ENCODE data around the gene MRPL37. TPM values are rescaled to one million over a fixed set of nuclear protein-coding genes. Genes with fewer than 3 reads are reported as not detected.

MRPL37 gene
- total and polyA plus RNA-seq, 2 of the 8 experiments (the other 6 are each of a cell fraction or from before 2014, with no cell fraction given) = 45.5 to 126 TPM

- Histone ChIP-seq H2BK120ac (replicated peaks; ENCODE audit: low read depth, low read length) (no peak overlapping the region), H2BK20ac (ENCODE audit: low read length) (no peak overlapping the region), H3K9ac (replicated peaks in 1 of 4; ENCODE audit: extremely low read depth in 1 of 4, low read depth in 3 of 4, low read length in 3 of 4) (no peak overlapping the region), H2AK5ac (ENCODE audit: low read depth, low read length) (no peak overlapping the region), H4K8ac (ENCODE audit: extremely low read depth, insufficient read depth, low read length) (no peak overlapping the region), H2BK5ac (ENCODE audit: low read depth, low read length) (no peak overlapping the region), H3K79me2 (ENCODE audit: control insufficient read depth in 1 of 2, insufficient read depth in 2 of 2, low read length in 2 of 2) (no peaks in the 10 kb centered on the region), H3K27ac (ENCODE audit: low read depth, low read length) (no peak overlapping the region), H3K4ac (replicated peaks; ENCODE audit: insufficient read length, low read depth, low read length) (no peak overlapping the region), H3K79me1 (ENCODE audit: low read depth, low read length) (peaks cover 3% of the 10 kb centered on the region; the same call in 1 of the 2 replicates), H4K20me1 (replicated peaks in 1 of 2; ENCODE audit: control insufficient read depth in 1 of 2, insufficient read depth in 2 of 2, low read length in 2 of 2) (peaks cover 5 to 8% of the 10 kb centered on the region in 2 experiments), H3K4me3 (ENCODE audit: extremely low read depth in 1 of 4, insufficient read depth in 2 of 4, low read depth in 3 of 4, low read length in 4 of 4) (no peak overlapping the region), H3K4me2 (ENCODE audit: insufficient read depth in 1 of 2, low read depth in 2 of 2, low read length in 2 of 2) (no peak overlapping the region), H2BK12ac (ENCODE audit: low read depth, low read length) (no peak overlapping the region), H3K23ac (ENCODE audit: insufficient read length) (no peak overlapping the region), H4K91ac (replicated peaks; ENCODE audit: insufficient read length, low read length) (no peak overlapping the region), H3K56ac (replicated peaks; ENCODE audit: insufficient read length, low read depth, low read length) (no peak overlapping the region), H3K9me3 (ENCODE audit: insufficient read depth in 2 of 2, low read depth in 1 of 2, low read length in 1 of 2) (no peaks in the 10 kb centered on the region), H3K23me2 (ENCODE audit: low read depth, low read length) (no peaks in the 10 kb centered on the region), H2AFZ (ENCODE audit: low read length) (no peak overlapping the region), H2BK15ac (ENCODE audit: low read length) (no peak overlapping the region), H3K27me3 (replicated peaks in 1 of 4; ENCODE audit: control insufficient read depth in 3 of 4, extremely low read depth in 1 of 4, insufficient read depth in 3 of 4, low read length in 3 of 4) (no peaks in the 10 kb centered on the region), H3K14ac (ENCODE audit: insufficient read length) (no peak overlapping the region), H3K4me1 (replicated peaks in 1 of 4; ENCODE audit: control insufficient read depth in 3 of 4, insufficient read depth in 4 of 4, low read length in 3 of 4) (no peaks in the 10 kb centered on the region; a peak in 1 of 7 replicates), H3K36me3 (ENCODE audit: control insufficient read depth in 2 of 4, insufficient read depth in 4 of 4, low read length in 3 of 4) (peaks cover 0 to 12% (median 5%) of the 10 kb centered on the region in 4 experiments; a peak in 5 of 8 replicates), H3K18ac (ENCODE audit: extremely low read depth, low read length) (no peak overlapping the region), H4K5ac (ENCODE audit: insufficient read length, low read depth, low read length) (no peak overlapping the region)
- ChIA-PET POLR2A (ENCODE audit: partially characterized antibody) (interaction anchor here (0.8 kb wide), 1 partner anchor 76 kb away, joined by 3 read pairs; no protein-coding TSS in a partner anchor), CTCF (ENCODE audit: partially characterized antibody) (interaction anchor here (0.7 to 1.3 kb wide), 2 partner anchors 9 to 25 kb away, joined by 3 read pairs; no protein-coding TSS in a partner anchor)
- DNase-seq (ENCODE audit: low read depth in 1 of 2, low spot score in 2 of 2) (no peak), FAIRE-seq (no peak)
- WGBS, 2 experiments (ENCODE audit: extremely low coverage in 1 of 2, insufficient coverage in 1 of 2, insufficient read length in 1 of 2, insufficient replicate concordance in 2 of 2, low coverage in 1 of 2, low lambda C conversion rate in 2 of 2, missing lambda C conversion rate in 1 of 2) = 88% methylated on average over 12 of the region's 12 CpGs; no CpG with 5 or more reads in 1 of the 2 experiments
- TF ChIP-seq SUZ12 (IDR thresholded peaks at IDR 0.05; ENCODE audit: low read length) (no peak), CBX8 (IDR thresholded peaks at IDR 0.05; ENCODE audit: borderline replicate concordance, low read depth, low read length) (no peak), CEBPB (IDR thresholded peaks at IDR 0.05; ENCODE audit: low read depth, low read length) (no peak), PHF8 (conservative IDR thresholded peaks at IDR 0.05; ENCODE audit: low read depth, low read length) (no peak), POLR2AphosphoS5 (IDR thresholded peaks at IDR 0.05; ENCODE audit: low read depth, low read length) (no peak), RAD21 (IDR thresholded peaks at IDR 0.05 in 1 of 2, conservative IDR thresholded peaks at IDR 0.05 in 1 of 2; ENCODE audit: low read depth in 2 of 2, low read length in 2 of 2) (no peak), RXRA (IDR thresholded peaks at IDR 0.05; ENCODE audit: insufficient read depth, low read depth, low read length) (no peak), JUN (IDR thresholded peaks at IDR 0.05; ENCODE audit: low read depth, low read length) (no peak), MAX (IDR thresholded peaks at IDR 0.05) (no peak), KDM5A (IDR thresholded peaks at IDR 0.05; ENCODE audit: low read length) (no peak), CHD2 (IDR thresholded peaks at IDR 0.05; ENCODE audit: low read length) (no peak), ATF2 (IDR thresholded peaks at IDR 0.05; ENCODE audit: low read length) (no peak)
These were observed 50.7 kb downstream of the MRPL37 start for GRCh38 chr1:54250670-54251069.

All from H1 (cell line).